GM12801 (cell line): ENCODE results near the gene CD82.

Source experiments
- CTCF ChIP-seq: IDR thresholded peaks from one replicate; pipeline ENCODE4 v1.5.1; 2011; ENCODE audit warnings: control low read depth; ENCODE audit not compliant: insufficient read length; ENCODE audit errors: extremely low read depth

The CD82 gene

GRCh38 chr11:44625759-44626523 lies 60.5 kb downstream of the CD82 start:
- TF ChIP-seq CTCF = no peak

DNA sequence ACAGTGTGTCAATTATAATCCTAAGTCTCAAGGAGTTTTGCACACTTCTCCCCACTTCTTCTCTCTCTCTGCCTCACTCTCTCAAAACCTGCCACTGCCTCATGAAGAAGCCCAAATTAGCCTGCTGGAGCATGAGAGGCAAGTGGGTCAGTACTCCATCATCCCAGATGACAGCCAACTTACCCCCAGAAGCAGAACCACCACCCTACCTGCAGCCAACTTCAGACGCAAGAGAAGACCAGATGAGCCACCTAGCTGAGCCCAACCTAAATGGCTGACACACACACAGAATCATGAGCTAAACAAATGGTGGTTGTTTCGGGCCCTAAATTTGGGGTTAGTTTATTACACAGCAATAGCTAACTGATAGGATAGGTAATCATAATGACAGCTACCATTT lies 61.2 kb downstream of the CD82 start:
- TF ChIP-seq CTCF = no peak

DNA sequence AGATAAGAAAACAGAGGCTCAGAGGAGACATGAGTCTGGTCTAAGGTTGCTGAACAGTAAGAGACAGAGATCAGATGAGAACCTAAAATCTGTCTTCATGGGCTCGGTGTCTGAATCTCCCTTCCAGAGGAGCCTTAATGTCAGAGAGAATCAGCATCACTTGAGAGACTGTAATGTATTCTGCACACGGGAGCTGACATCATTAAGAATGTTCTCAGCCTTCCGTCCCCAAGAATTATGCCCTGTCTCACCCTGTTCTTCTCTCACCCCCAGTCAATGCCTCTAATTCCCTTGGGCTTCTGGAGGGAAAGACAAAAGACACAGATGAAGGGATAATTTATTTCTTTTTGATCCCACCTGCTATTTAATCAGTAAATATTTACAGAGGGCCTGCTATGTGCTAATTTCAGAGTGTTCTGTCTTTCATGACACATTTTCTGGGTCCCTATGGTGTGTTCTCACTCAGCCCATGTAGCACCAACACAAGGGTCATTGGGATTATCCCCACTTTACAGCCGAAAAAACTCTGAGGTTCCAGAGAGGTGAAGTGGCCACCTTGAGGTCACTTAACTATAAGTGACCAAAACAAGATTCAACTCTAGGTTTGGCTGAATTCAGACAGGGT lies 61.8 kb downstream of the CD82 start:
- TF ChIP-seq CTCF = no peak

DNA sequence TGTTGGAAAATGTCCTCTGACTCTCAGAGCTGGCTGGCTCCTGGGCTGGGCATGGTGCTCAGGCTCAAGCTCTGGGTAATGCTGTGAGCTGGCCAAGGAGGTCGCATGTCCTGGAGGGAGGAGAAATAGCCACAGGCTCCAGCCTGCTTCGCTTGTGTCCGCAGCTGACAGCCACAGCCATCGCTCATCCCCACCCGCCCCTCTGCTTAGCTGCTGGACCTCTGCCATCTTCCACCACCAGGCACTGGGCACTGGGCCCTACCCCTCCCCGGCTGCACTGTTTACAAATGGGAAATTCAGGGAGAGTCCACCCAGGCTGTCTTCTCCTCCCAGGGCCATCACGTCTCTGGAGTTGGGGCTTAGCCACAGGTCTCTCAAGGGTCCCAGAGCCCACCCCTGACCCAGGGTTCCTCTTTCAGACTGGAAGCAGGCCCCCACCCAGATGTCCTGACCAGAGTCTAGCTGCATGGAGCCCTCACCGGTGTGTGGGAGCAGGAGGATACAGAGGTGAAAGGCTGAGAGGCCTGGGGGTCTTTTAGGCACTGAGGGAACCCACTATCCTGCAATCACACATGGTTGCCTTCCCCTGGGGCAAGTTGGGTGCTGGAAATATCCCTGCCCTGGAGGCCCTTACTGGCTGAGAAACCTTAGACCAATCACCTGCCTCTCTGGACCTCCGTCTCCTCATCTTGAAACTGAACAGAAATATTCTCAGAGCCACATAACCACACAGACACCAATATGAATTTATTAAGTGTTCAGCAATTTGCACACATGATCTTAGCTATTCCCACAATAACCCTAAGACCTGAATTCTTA lies 62.7 kb downstream of the CD82 start:
- TF ChIP-seq CTCF = no peak

- TF ChIP-seq CTCF = no peak
Observed at GRCh38 chr11:44628730-44629700, 63.6 kb downstream of the CD82 start.

DNA sequence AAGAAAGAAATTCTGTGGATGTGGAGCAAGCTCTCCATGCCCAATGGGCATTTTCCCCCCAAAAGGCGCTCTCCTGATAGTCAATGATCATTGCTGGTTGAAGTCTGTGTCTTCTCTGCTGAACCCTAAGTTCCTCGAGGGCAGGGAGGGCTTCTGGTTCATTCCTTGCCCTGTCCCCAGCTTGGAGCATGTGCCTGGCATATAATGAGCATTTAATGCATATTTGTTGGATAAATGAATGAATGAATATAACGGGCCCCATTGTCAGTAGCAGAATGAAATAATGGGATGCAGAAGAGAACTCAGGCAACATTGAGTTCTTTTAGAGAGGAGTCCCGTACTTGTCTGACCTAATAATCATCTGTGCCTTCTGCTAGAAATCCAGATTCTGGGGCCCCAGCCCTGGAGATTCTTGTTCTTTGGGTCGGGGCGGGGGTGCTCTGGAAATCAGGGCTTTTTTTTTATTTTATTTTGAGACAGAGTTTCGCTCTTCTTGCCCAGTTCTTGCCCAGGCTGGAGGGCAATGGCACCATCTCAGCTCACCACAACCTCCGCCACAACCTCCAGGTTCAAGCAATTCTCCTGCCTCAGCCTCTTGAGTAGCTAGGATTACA lies 64.4 kb downstream of the CD82 start:
- no peak for TF ChIP-seq CTCF
